Measurements from ENCODE around the gene TAF1L.

TAF1L gene

GRCh38 chr9:32635362-32635761 is at the start of gene TAF1L:
TSS of gene TAF1L (minus strand) at chr9:32635669. CDS start at chr9:32635579, 90 bp downstream.
- CTCF ChIA-PET: no interaction called here
- TF ChIP-seq CTCF (IDR thresholded peaks at IDR 0.05; ENCODE audit: insufficient read depth, low read length, missing control alignments): no peak
- H3K4me3 ChIP-seq (ENCODE audit: low read depth, low read length): no peak within 1 kb of the TSS
- POLR2A ChIA-PET: no interaction called here
- DNase-seq (ENCODE audit: low read depth, low spot score): no peak

DNA sequence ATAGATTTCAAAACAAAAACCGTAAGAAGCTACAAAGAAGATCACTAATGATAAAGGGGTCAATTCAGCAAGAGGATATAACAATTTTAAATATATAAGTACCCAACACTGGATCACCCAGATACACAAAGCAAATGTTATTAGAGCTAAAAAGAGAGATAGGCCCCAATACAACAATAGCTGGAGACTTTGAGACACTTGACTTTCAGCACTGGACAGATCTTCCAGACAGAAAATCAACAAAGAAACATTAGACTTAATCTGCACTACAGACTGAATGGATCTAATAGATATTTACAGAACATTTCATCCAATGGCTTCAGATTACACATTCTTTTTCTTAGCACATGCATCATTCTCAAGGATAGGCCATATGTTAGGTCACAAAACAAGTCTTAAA is 46.3 kb upstream of the TAF1L start:
- ChIA-PET CTCF (no interaction called here), POLR2A (no interaction called here)
- DNase-seq (ENCODE audit: low read depth, low spot score): no peak
- no peak for TF ChIP-seq CTCF (IDR thresholded peaks at IDR 0.05; ENCODE audit: insufficient read depth, low read length, missing control alignments)
- H3K4me3 ChIP-seq (ENCODE audit: low read depth, low read length): no peak overlapping the region

DNA sequence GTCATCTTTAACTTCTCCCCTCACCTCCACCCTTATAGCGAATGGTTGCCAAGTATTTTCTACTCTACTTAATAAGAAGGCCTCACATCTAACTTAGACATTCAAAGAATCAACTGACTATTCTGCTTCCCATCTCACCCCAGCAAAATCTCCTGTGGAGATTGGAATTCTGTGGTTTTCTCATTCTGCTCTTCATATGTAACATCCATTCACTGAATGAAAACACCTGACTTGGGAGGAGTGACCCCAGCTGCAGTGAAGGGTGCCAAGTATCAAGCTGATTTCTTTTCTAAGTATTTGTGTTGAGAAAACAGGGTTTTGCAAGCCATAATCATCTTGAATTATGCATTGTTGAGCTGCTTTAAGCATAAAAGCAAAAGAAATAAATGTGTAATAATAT is 42.5 kb upstream of the TAF1L start:
- H3K4me3 ChIP-seq (ENCODE audit: low read depth, low read length): no peak overlapping the region
- no peak for TF ChIP-seq CTCF (IDR thresholded peaks at IDR 0.05; ENCODE audit: insufficient read depth, low read length, missing control alignments)
- CTCF ChIA-PET: no interaction called here
- DNase-seq (ENCODE audit: low read depth, low spot score): peak; percentile 29
- POLR2A ChIA-PET: no interaction called here

DNA sequence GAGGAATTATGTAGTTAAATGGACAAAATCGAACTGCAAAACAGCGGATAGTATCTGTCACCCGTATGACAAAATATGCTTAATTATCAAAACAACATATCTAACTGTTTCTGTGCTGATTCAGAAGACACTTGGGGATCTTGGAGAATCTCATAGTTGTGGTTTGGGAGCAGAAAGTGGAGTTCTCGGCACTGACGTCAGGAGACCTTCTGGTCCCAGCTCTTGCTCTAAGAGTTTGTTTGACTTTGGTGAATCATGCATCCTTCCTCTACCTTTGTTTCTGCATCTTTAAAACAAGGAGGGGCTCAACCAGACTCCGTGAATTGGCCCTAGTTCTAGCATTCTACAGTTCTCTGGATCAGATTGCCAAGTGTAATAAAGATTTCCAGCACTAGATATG is 37.0 kb upstream of the TAF1L start:
- POLR2A ChIA-PET: no interaction called here
- H3K4me3 ChIP-seq (ENCODE audit: low read depth, low read length): no peak overlapping the region
- CTCF ChIA-PET: interaction anchor here (0.7 to 1.1 kb wide), 2 partner anchors 83 to 84 kb away, joined by 3 read pairs; no protein-coding TSS in a partner anchor
- no peak for TF ChIP-seq CTCF (IDR thresholded peaks at IDR 0.05; ENCODE audit: insufficient read depth, low read length, missing control alignments)
- DNase-seq (ENCODE audit: low read depth, low spot score): peak; percentile 89

GRCh38 chr9:32671333-32671732 is 35.9 kb upstream of the TAF1L start:
- POLR2A ChIA-PET: no interaction called here
- H3K4me3 ChIP-seq (ENCODE audit: low read depth, low read length): no peak overlapping the region
- DNase-seq (ENCODE audit: low read depth, low spot score): no peak
- CTCF ChIA-PET: interaction anchor here (1.3 to 1.7 kb wide), 2 partner anchors 89 to 91 kb away, joined by 4 to 5 read pairs; no protein-coding TSS in a partner anchor
- no peak for TF ChIP-seq CTCF (IDR thresholded peaks at IDR 0.05; ENCODE audit: insufficient read depth, low read length, missing control alignments)

GRCh38 chr9:32665101-32665500 is 29.6 kb upstream of the TAF1L start:
- CTCF ChIA-PET: interaction anchor here (1.1 kb wide), 1 partner anchor 286 kb away, joined by 4 read pairs; no protein-coding TSS in a partner anchor
- POLR2A ChIA-PET: interaction anchor here (1.3 kb wide), 1 partner anchor 20 kb away, joined by 6 read pairs; no protein-coding TSS in a partner anchor
- no peak overlapping the region for H3K4me3 ChIP-seq (ENCODE audit: low read depth, low read length)
- DNase-seq (ENCODE audit: low read depth, low spot score): peak; percentile 29
- TF ChIP-seq CTCF (IDR thresholded peaks at IDR 0.05; ENCODE audit: insufficient read depth, low read length, missing control alignments): no peak

All from AG04449 (cell line).